HEK293T (cell line): ENCODE data around the gene CELF2.

Experiments
- ARNT ChIP-seq: fragments of 450-650 bp; IDR thresholded peaks from 2 replicates; pipeline ENCODE4 v1.6.1; 2017; ENCODE audit warnings: mild to moderate bottlenecking
- BHLHE40 ChIP-seq: fragments of 450-650 bp; IDR thresholded peaks from 2 replicates; pipeline ENCODE4 v1.6.1; 2016; ENCODE audit warnings: mild to moderate bottlenecking, moderate library complexity, borderline replicate concordance
- FOXK2 ChIP-seq: fragments of 450-650 bp; IDR thresholded peaks from 2 replicates; pipeline ENCODE4 v1.6.1; 2016; ENCODE audit warnings: mild to moderate bottlenecking
- FOXM1 ChIP-seq: fragments of 450-650 bp; IDR thresholded peaks from 2 replicates; pipeline ENCODE4 v1.6.1; 2017; ENCODE audit warnings: mild to moderate bottlenecking, borderline replicate concordance
- HDGF ChIP-seq: fragments of 450-650 bp; IDR thresholded peaks from 2 replicates; pipeline ENCODE4 v1.6.1; 2017; ENCODE audit warnings: antibody characterized with exemption, borderline replicate concordance
- L3MBTL2 ChIP-seq: fragments of 450-650 bp; conservative IDR thresholded peaks from 2 replicates; pipeline ENCODE4 v1.6.1; 2016; ENCODE audit warnings: mild to moderate bottlenecking
- NFRKB ChIP-seq: fragments of 450-650 bp; IDR thresholded peaks from 2 replicates; pipeline ENCODE4 v1.6.1; 2016; ENCODE audit warnings: mild to moderate bottlenecking, moderate library complexity
- SP1 ChIP-seq: fragments of 450-650 bp; IDR thresholded peaks from 2 replicates; pipeline ENCODE4 v1.6.1; 2017
- SUZ12 ChIP-seq: fragments of 450-650 bp; IDR thresholded peaks from 2 replicates; pipeline ENCODE4 v1.6.1; 2016; ENCODE audit warnings: mild to moderate bottlenecking
- TARDBP ChIP-seq: fragments of 450-650 bp; IDR thresholded peaks from 2 replicates; pipeline ENCODE4 v1.6.1; 2016
- ZNF384 ChIP-seq: fragments of 450-650 bp; IDR thresholded peaks from 2 replicates; pipeline ENCODE4 v1.6.1; 2016
- TF ChIP-seq, protein P1 (sequence below): fragments of 450-650 bp; IDR thresholded peaks from 2 replicates; pipeline ENCODE4 v1.6.1; 2016

DNA sequence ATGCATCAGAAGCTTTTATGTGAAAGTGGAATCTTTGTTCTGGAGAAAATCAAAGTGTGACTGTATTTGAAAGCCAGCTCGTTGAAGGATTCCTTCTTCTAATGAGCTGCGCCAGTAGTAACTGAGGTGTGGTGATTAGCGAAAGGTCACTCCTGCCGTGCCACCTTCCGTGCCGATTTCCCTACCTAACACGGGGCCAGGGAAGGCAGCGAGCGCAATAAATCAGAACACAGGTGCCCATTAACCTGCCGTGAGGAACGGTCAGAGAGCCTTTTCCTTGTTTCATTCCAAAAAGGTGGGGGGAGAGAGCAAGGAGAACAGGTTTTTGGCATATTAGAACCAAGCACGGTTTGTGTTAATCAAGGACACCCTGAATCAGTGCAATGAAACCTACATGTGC is 258.0 kb downstream of the CELF2 start:
- no peak for TF ChIP-seq SP1
- no peak for TF ChIP-seq SUZ12
- no peak for TF ChIP-seq TARDBP
- no peak for TF ChIP-seq ARNT
- no peak for TF ChIP-seq L3MBTL2
- TF ChIP-seq, protein P1, sequence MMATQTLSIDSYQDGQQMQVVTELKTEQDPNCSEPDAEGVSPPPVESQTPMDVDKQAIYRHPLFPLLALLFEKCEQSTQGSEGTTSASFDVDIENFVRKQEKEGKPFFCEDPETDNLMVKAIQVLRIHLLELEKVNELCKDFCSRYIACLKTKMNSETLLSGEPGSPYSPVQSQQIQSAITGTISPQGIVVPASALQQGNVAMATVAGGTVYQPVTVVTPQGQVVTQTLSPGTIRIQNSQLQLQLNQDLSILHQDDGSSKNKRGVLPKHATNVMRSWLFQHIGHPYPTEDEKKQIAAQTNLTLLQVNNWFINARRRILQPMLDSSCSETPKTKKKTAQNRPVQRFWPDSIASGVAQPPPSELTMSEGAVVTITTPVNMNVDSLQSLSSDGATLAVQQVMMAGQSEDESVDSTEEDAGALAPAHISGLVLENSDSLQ = no peak
- no peak for TF ChIP-seq BHLHE40
- TF ChIP-seq HDGF = no peak
- TF ChIP-seq FOXK2 = no peak
- no peak for TF ChIP-seq ZNF384
- no peak for TF ChIP-seq NFRKB
- no peak for TF ChIP-seq FOXM1
